Keratinocyte (primary cell): ENCODE results near the gene PWWP2B. TPM values are rescaled to one million over a fixed set of nuclear protein-coding genes. Genes with fewer than 3 reads are reported as not detected.

ENCODE experiments used
- DNase-seq: peaks from one replicate; pipeline ENCODE4 v3.0.0-alpha.2; 2011; ENCODE audit warnings: low read depth, missing footprints, low spot score
- FAIRE-seq: peaks from 2 replicates; lab custom pipeline; 2011; peaks lifted over from hg19 to GRCh38; lab: Jason Lieb, UNC
- H2AFZ ChIP-seq: 2 replicates; pipeline ENCODE4 v1.6.0; 2012; ENCODE audit warnings: low read length, control low read depth, inconsistent platforms; ENCODE audit not compliant: control insufficient read depth
- H3K27ac ChIP-seq: 2 replicates; pipeline ENCODE4 v1.5.1; 2011; ENCODE audit warnings: low read length; ENCODE audit not compliant: control insufficient read depth, insufficient read depth
- H3K27me3 ChIP-seq: 3 replicates; pipeline ENCODE4 v1.6.0; 2011; ENCODE audit warnings: low read length; ENCODE audit not compliant: control insufficient read depth, insufficient read depth; ENCODE audit errors: extremely low read depth
- H3K36me3 ChIP-seq, 2 experiments: 2 replicates in 1 of 2; 3 replicates in 1 of 2; pipeline ENCODE4 v1.5.1; 2011; ENCODE audit warnings: low read length in 2 of 2, mild to moderate bottlenecking in 1 of 2; ENCODE audit not compliant: control insufficient read depth in 2 of 2, insufficient read depth in 2 of 2; ENCODE audit errors: extremely low read depth in 1 of 2
- H3K4me1 ChIP-seq: 3 replicates; pipeline ENCODE4 v1.5.1; 2011; ENCODE audit warnings: low read length; ENCODE audit not compliant: control insufficient read depth, insufficient read depth; ENCODE audit errors: extremely low read depth
- H3K4me2 ChIP-seq: 3 replicates; pipeline ENCODE4 v1.6.0; 2011; ENCODE audit warnings: low read depth, low read length; ENCODE audit not compliant: control insufficient read depth, insufficient read depth; ENCODE audit errors: extremely low read depth
- H3K4me3 ChIP-seq, 3 experiments: fragments of 200-600 bp in 1 of 3; sonication (generic) in 1 of 3; 2 replicates in 2 of 3; 3 replicates in 1 of 3; pipeline ENCODE4 v1.5.1; 2011 to 2016; ENCODE audit warnings: low read length in 3 of 3, mild to moderate bottlenecking in 3 of 3, control low read depth in 2 of 3, inconsistent platforms in 1 of 3, low read depth in 1 of 3, mixed read lengths in 1 of 3, mixed run types in 1 of 3, moderate library complexity in 1 of 3; ENCODE audit not compliant: control insufficient read depth in 2 of 3, insufficient read depth in 2 of 3; ENCODE audit errors: extremely low read depth in 1 of 3
- H3K79me2 ChIP-seq: 2 replicates; pipeline ENCODE4 v1.6.0; 2012; ENCODE audit warnings: low read length; ENCODE audit not compliant: control insufficient read depth, insufficient read depth
- H3K9ac ChIP-seq: 3 replicates; pipeline ENCODE4 v1.6.0; 2011; ENCODE audit warnings: low read length; ENCODE audit not compliant: control insufficient read depth, insufficient read depth; ENCODE audit errors: extremely low read depth
- H3K9me1 ChIP-seq: 3 replicates; pipeline ENCODE4 v1.6.0; 2011; ENCODE audit warnings: low read length; ENCODE audit not compliant: control insufficient read depth, insufficient read depth; ENCODE audit errors: extremely low read depth
- H3K9me3 ChIP-seq: 2 replicates; pipeline ENCODE4 v1.5.1; 2012; ENCODE audit warnings: low read depth, low read length; ENCODE audit not compliant: control insufficient read depth
- H4K20me1 ChIP-seq: 3 replicates; pipeline ENCODE4 v1.6.0; 2011; ENCODE audit warnings: low read length; ENCODE audit not compliant: control insufficient read depth, insufficient read depth; ENCODE audit errors: extremely low read depth
- EZH2 ChIP-seq: IDR thresholded peaks from one replicate; pipeline ENCODE4 v1.6.1; 2012; ENCODE audit warnings: inconsistent platforms, mild to moderate bottlenecking, low read length, moderate library complexity
- dilution Hi-C: fragments of 300-500 bp; cut with MboI; formaldehyde crosslinking; loops from one replicate; pipeline ENCODE4 v1.7.0; 2020; ENCODE audit warnings: low sequenced_read_pairs; ENCODE audit not compliant: extremely low pct_ligation_motif_present
- polyA plus RNA-seq, 5 experiments: library from polyadenylated mRNA; depleted of rRNA in 3 of 5; stranded (reverse) in 3 of 5; stranded (forward) in 1 of 5; unstranded in 1 of 5; fragments of >200 nt; gene quantifications; 1 replicate in 1 of 5; 2 replicates in 3 of 5; 3 replicates in 1 of 5; pipeline versions ENCODE4 v1.2.1 to v1.2.3, GENCODE V29; 2011 to 2012; ENCODE audit warnings: missing spikeins in 2 of 5, low read depth in 1 of 5, low replicate concordance in 1 of 5
- TF ChIP-seq, protein P1 (sequence below), 3 experiments: IDR thresholded peaks in 1 of 3; conservative IDR thresholded peaks in 1 of 3; optimal IDR thresholded peaks in 1 of 3; 2 replicates in 2 of 3; 3 replicates in 1 of 3; pipeline versions ENCODE3 to v1.5.1; 2011; ENCODE audit warnings: low read length in 3 of 3, mild to moderate bottlenecking in 3 of 3, moderate library complexity in 2 of 3, control low read depth in 1 of 3, inconsistent platforms in 1 of 3; ENCODE audit not compliant: insufficient read depth in 2 of 3; ENCODE audit errors: extremely low read depth in 1 of 3

PWWP2B gene
- polyA plus RNA-seq, 1 donor (not counting 4 experiments of a cell fraction or from before 2014, with no cell fraction given): 3.1 TPM

DNA sequence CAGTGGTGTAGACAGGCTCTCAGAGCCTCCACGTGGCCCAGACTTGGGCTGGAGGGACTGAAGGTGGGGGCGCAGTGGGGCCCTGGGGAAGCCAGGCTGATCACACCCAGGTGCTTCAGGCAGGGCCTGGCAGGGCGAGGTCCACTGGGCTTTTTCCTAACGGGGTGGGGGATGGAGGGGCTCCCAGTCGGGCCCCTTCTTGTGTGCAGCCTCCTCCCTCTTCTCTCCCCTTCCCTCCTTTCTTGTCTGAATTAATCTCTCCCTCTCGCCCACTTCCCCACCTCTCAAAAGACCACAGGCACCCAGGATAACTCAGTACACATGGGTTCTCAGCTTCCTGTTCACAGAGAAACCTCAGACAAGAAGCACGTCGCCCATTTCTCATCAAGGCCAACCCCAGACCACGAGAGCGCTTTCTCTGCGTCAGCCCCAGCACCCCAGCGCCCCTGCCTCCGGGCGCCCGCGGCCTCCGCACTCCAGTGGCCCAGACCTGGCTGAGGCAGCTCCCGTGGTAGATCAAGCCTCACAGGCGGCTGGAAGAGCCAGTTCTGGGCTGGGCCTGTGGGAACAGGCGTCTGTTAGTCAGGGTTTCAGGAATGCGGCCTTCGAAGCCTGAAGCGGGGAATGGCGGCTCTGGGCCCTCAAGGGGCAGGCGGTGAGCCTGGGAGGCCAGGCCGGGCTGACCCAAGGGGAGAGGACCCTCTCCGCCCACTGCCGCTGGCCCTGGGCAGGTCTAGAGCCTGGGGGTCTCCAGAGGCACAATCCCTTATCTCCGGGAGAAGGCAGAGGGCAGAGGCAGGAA is 50.6 kb downstream of the PWWP2B start:
- DNase-seq: peak; percentile 82
- Histone ChIP-seq H3K9me1 (no peaks in the 10 kb centered on the region), H3K4me3 (peak overlapping the region; percentile 45 to 67 (median 65)), H3K36me3 (no peaks in the 10 kb centered on the region), H2AFZ (no peak overlapping the region), H3K4me1 (peaks cover 33% of the 10 kb centered on the region), H3K79me2 (no peaks in the 10 kb centered on the region), H3K9ac (peak overlapping the region; percentile 98), H3K9me3 (no peaks in the 10 kb centered on the region), H3K4me2 (peak overlapping the region; percentile 96), H3K27me3 (no peaks in the 10 kb centered on the region), H4K20me1 (no peaks in the 10 kb centered on the region), H3K27ac (peak overlapping the region; percentile 100)
- FAIRE-seq: peak; percentile 79
- dilution Hi-C loops: no loop called here
- TF ChIP-seq EZH2: no peak
- TF ChIP-seq, protein P1, sequence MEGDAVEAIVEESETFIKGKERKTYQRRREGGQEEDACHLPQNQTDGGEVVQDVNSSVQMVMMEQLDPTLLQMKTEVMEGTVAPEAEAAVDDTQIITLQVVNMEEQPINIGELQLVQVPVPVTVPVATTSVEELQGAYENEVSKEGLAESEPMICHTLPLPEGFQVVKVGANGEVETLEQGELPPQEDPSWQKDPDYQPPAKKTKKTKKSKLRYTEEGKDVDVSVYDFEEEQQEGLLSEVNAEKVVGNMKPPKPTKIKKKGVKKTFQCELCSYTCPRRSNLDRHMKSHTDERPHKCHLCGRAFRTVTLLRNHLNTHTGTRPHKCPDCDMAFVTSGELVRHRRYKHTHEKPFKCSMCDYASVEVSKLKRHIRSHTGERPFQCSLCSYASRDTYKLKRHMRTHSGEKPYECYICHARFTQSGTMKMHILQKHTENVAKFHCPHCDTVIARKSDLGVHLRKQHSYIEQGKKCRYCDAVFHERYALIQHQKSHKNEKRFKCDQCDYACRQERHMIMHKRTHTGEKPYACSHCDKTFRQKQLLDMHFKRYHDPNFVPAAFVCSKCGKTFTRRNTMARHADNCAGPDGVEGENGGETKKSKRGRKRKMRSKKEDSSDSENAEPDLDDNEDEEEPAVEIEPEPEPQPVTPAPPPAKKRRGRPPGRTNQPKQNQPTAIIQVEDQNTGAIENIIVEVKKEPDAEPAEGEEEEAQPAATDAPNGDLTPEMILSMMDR (optimal IDR thresholded peaks at IDR 0.05 in 1 of 3, IDR thresholded peaks at IDR 0.05 in 1 of 3, conservative IDR thresholded peaks at IDR 0.05 in 1 of 3; ENCODE audit: extremely low read depth in 1 of 3, insufficient read depth in 2 of 3, low read length in 3 of 3): no peak

DNA sequence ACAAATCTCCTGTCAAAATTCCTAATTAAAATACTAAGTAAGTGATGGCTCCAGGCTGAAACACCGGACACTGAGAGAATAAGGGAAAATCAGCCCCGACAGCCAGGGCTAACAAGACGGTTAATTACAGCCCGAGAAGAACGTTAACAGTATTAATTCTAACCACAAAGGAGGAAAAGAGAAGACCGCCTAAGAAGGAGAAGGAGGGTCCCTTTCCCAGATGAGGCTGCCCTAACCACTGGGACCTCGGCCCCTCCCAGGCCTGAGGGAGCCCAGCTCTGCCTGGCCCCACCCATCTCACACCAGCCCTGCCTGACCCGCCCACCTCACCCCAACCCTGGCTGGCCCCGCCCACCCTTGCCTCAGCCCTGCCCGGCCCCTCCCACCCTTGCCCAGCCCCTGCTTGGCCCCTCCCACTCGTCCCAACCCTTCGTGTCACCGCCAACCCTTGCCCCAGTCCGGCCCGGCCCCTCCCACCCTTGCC is 51.3 kb downstream of the PWWP2B start:
- peak; percentile 76 for FAIRE-seq
- TF ChIP-seq, protein P1 (optimal IDR thresholded peaks at IDR 0.05 in 1 of 3, IDR thresholded peaks at IDR 0.05 in 1 of 3, conservative IDR thresholded peaks at IDR 0.05 in 1 of 3; ENCODE audit: extremely low read depth in 1 of 3, insufficient read depth in 2 of 3, low read length in 3 of 3): no peak
- no peak for TF ChIP-seq EZH2
- Histone ChIP-seq H3K27me3 (no peaks in the 10 kb centered on the region), H2AFZ (no peak overlapping the region), H4K20me1 (no peaks in the 10 kb centered on the region), H3K36me3 (no peaks in the 10 kb centered on the region), H3K9me3 (no peaks in the 10 kb centered on the region), H3K4me1 (peaks cover 37% of the 10 kb centered on the region), H3K4me2 (peak overlapping the region; percentile 96), H3K27ac (peak overlapping the region; percentile 100), H3K79me2 (no peaks in the 10 kb centered on the region), H3K9ac (peak overlapping the region; percentile 98), H3K9me1 (no peaks in the 10 kb centered on the region), H3K4me3 (peak overlapping the region in 2 of 3 experiments; percentile 61 to 67)
- DNase-seq: peak; percentile 74
- dilution Hi-C loops: no loop called here
